Spleen (tissue), 11 donors: ENCODE data around the gene HACD3. TPM values are rescaled to one million over a fixed set of nuclear protein-coding genes. Genes with fewer than 3 reads are reported as not detected.

ENCODE experiments used
- DNase-seq: peaks from one replicate; pipeline ENCODE4 v3.0.0-alpha.2; 2020
- H3K27ac ChIP-seq, 8 donors: fragments of 200-600 bp; sonication (generic) in 7 of 8; 1 replicate in 4 of 8; 2 replicates in 4 of 8; pipeline versions ENCODE4 v1.5.0 to v1.8.0; 2016 to 2021; ENCODE audit warnings: inconsistent platforms in 4 of 8, mild to moderate bottlenecking in 4 of 8, moderate library complexity in 1 of 8
- H3K27me3 ChIP-seq, 7 donors: fragments of 200-600 bp; sonication (generic) in 6 of 7; replicated peaks in 1 of 7; 1 replicate in 4 of 7; 2 replicates in 3 of 7; pipeline versions ENCODE4 v1.5.0 to v1.8.0; 2016 to 2021; ENCODE audit warnings: inconsistent platforms in 3 of 7, mild to moderate bottlenecking in 1 of 7
- H3K36me3 ChIP-seq, 6 donors: fragments of 200-600 bp; sonication (generic) in 5 of 6; 1 replicate in 4 of 6; 2 replicates in 2 of 6; pipeline versions ENCODE4 v1.5.0 to v1.8.0; 2016 to 2021; ENCODE audit warnings: inconsistent platforms in 2 of 6
- H3K4me1 ChIP-seq, 6 donors: fragments of 200-600 bp; sonication (generic) in 5 of 6; 1 replicate in 3 of 6; 2 replicates in 3 of 6; pipeline versions ENCODE4 v1.5.0 to v1.8.0; 2016 to 2021; ENCODE audit warnings: inconsistent platforms in 3 of 6
- H3K4me3 ChIP-seq, 8 donors: fragments of 200-600 bp; sonication (generic) in 7 of 8; 1 replicate in 4 of 8; 2 replicates in 4 of 8; pipeline versions ENCODE4 v1.5.0 to v1.8.0; 2016 to 2021; ENCODE audit warnings: inconsistent platforms in 4 of 8, mild to moderate bottlenecking in 4 of 8, moderate library complexity in 2 of 8
- H3K9me3 ChIP-seq, 8 donors: fragments of 200-600 bp; sonication (generic) in 7 of 8; 1 replicate in 4 of 8; 2 replicates in 4 of 8; pipeline versions ENCODE4 v1.5.0 to v1.8.0; 2016 to 2021; ENCODE audit warnings: inconsistent platforms in 4 of 8
- CTCF ChIP-seq, 11 experiments: fragments of 200-600 bp in 7 of 11; fragments of 450-650 bp in 4 of 11; sonication (generic) in 4 of 11; IDR thresholded peaks in 8 of 11; conservative IDR thresholded peaks in 3 of 11; 1 replicate in 7 of 11; 2 replicates in 4 of 11; pipeline versions ENCODE4 v1.4.0 to v1.8.0; 2016 to 2021; ENCODE audit warnings: antibody characterized with exemption in 11 of 11, inconsistent platforms in 4 of 11, mild to moderate bottlenecking in 1 of 11
- POLR2A ChIP-seq, 3 donors: fragments of 450-650 bp; IDR thresholded peaks; one replicate each; pipeline ENCODE4 v1.5.1; 2017; ENCODE audit warnings: antibody characterized with exemption in 3 of 3, mild to moderate bottlenecking in 1 of 3
- POLR2AphosphoS5 ChIP-seq, 3 donors: sonication (generic); formaldehyde crosslinking; IDR thresholded peaks; one replicate each; pipeline ENCODE4 v1.5.1; 2017; ENCODE audit warnings: antibody characterized with exemption in 3 of 3
- WGBS, 5 donors: extraction: QIAGEN DNeasy Blood & Tissue Kit in 3 of 5; methylation state at CpG; one replicate each; pipeline versions ENCODE4 v1.1.5 to v1.1.7; 2013 to 2018; 5-methylcytosine and 5-hydroxymethylcytosine counted together
- intact Hi-C: fragments of 100-400 bp; cut with DNase I; formaldehyde crosslinking; loops from one replicate; pipeline ENCODE4 v1.15.0; 2023; ENCODE audit warnings: low total_unique reads
- polyA plus RNA-seq, 3 donors: library from polyadenylated mRNA; stranded (reverse); fragments of 200-250 nt; gene quantifications; one replicate each; pipeline ENCODE4 v1.2.1, GENCODE V29; 2013
- total RNA-seq, 7 donors: library from RNA; depleted of rRNA in 3 of 7; stranded (reverse); fragments of >200 nt in 3 of 7; fragmentation: NEBNext Ultra II Directional in 4 of 7; extraction: Animal tissue kit (Norgen Biotek cat#: 25700) in 4 of 7; gene quantifications; one replicate each; pipeline versions ENCODE4 v1.1.0 to v1.2.1, GENCODE V29; 2016 to 2021
- donor health status: healthy with polysubstance abuse.
- donor health status: DM: no; HTN: no; CAD: no; lungs with moderate emphysema.
- donor health status: DM: no; HTN: no; CAD: no.
- donor health status: Bipolar disorder and iron deficiency.
- donor health status: healthy.
- donor health status: DM: no; HTN: no; CAD: no.
- donor health status: DM: yes; HTN: yes; CAD: no.

The HACD3 gene
- total and polyA plus RNA-seq, 10 donors: 5.5 to 47.4 (median 27.3) TPM

- Histone ChIP-seq H3K27ac (peak overlapping the region in 4 of 8 donors; percentile 14 to 49 (median 48)), H3K27me3 (no peaks in the 10 kb centered on the region), H3K9me3 (no peaks in the 10 kb centered on the region), H3K36me3 (no peaks in the 10 kb centered on the region), H3K4me1 (peaks cover 0 to 24% (median 8%) of the 10 kb centered on the region in 6 donors), H3K4me3 (no peak overlapping the region)
- intact Hi-C loops: no loop called here
- peak in 1 of 3 donors; percentile 52 for TF ChIP-seq POLR2AphosphoS5 (IDR thresholded peaks at IDR 0.05)
- TF ChIP-seq CTCF (IDR thresholded peaks at IDR 0.05 in 8 of 11, conservative IDR thresholded peaks at IDR 0.05 in 3 of 11): no peak
- DNase-seq: no peak
- 61 to 81% (median 68%) methylated on average over 1 of the region's 1 CpG for WGBS, 5 donors
Observed at GRCh38 chr15:65525622-65526021, 4.6 kb upstream of the HACD3 start.

GRCh38 chr15:65528461-65529060, 1.7 kb upstream of the HACD3 start:
- intact Hi-C loops: no loop called here
- no peaks in the 10 kb centered on the region for H3K9me3 ChIP-seq
- H3K36me3 ChIP-seq: no peaks in the 10 kb centered on the region
- TF ChIP-seq POLR2AphosphoS5 (IDR thresholded peaks at IDR 0.05) (no peak), CTCF (IDR thresholded peaks at IDR 0.05 in 8 of 11, conservative IDR thresholded peaks at IDR 0.05 in 3 of 11) (no peak), POLR2A (IDR thresholded peaks at IDR 0.05) (no peak)
- 94 to 96% (median 94%) methylated on average over 20 of the region's 20 CpGs for WGBS, 5 donors
- no peak for DNase-seq
- H3K27ac ChIP-seq: no peak overlapping the region
- no peaks in the 10 kb centered on the region for H3K27me3 ChIP-seq
- peaks cover 8 to 45% (median 26%) of the 10 kb centered on the region in 6 donors for H3K4me1 ChIP-seq
- H3K4me3 ChIP-seq: no peak overlapping the region

GRCh38 chr15:65529762-65530317, 423 bp upstream of the HACD3 start:
- H3K27ac ChIP-seq: peak overlapping the region in 7 of 8 donors; percentile 39 to 82 (median 65)
- DNase-seq: no peak
- peak overlapping the region; percentile 62 to 95 (median 84) for H3K4me3 ChIP-seq
- H3K27me3 ChIP-seq: no peaks in the 10 kb centered on the region
- whole genome bisulfite sequencing, 5 donors: 35 to 57% (median 54%) methylated on average over 13 of the region's 13 CpGs
- no peaks in the 10 kb centered on the region for H3K9me3 ChIP-seq
- H3K36me3 ChIP-seq: no peaks in the 10 kb centered on the region
- intact Hi-C loops: no loop called here
- H3K4me1 ChIP-seq: peaks cover 8 to 45% (median 26%) of the 10 kb centered on the region in 6 donors
- TF ChIP-seq POLR2AphosphoS5 (IDR thresholded peaks at IDR 0.05) (no peak), POLR2A (IDR thresholded peaks at IDR 0.05) (no peak), CTCF (IDR thresholded peaks at IDR 0.05 in 8 of 11, conservative IDR thresholded peaks at IDR 0.05 in 3 of 11) (no peak)

- no peak overlapping the region for H3K27ac ChIP-seq
Observed at GRCh38 chr15:65532738-65533051, 2.4 kb downstream of the HACD3 start.

More at GRCh38 chr15:65532738-65533051, 2.4 kb downstream of the HACD3 start:
- no peak overlapping the region for H3K4me3 ChIP-seq
- no peak for TF ChIP-seq POLR2A (IDR thresholded peaks at IDR 0.05)
- no peak for TF ChIP-seq CTCF (IDR thresholded peaks at IDR 0.05 in 8 of 11, conservative IDR thresholded peaks at IDR 0.05 in 3 of 11)
- TF ChIP-seq POLR2AphosphoS5 (IDR thresholded peaks at IDR 0.05): no peak
- peaks cover 0 to 4% (median 0%) of the 10 kb centered on the region in 6 donors for H3K36me3 ChIP-seq
- peaks cover 8 to 37% (median 24%) of the 10 kb centered on the region in 6 donors for H3K4me1 ChIP-seq
- DNase-seq: no peak
- H3K9me3 ChIP-seq: no peaks in the 10 kb centered on the region
- WGBS, 5 donors: 76 to 80% (median 79%) methylated on average over 1 of the region's 1 CpG
- no peaks in the 10 kb centered on the region for H3K27me3 ChIP-seq
- intact Hi-C loops: no loop called here
